Mesothelial cell of epicardium (in vitro differentiated cells): ENCODE data around the gene CHTF18. TPM values are rescaled to one million over a fixed set of nuclear protein-coding genes. Genes with fewer than 3 reads are reported as not detected.

Experiments used
- DNase-seq, 2 experiments: peaks; one replicate each; pipeline ENCODE4 v3.0.0; 2021; ENCODE audit warnings: low spot score in 2 of 2; ENCODE audit not compliant: unreplicated experiment in 2 of 2
- H3K27ac Mint-ChIP-seq: 2 replicates; pipeline ENCODE4 v1.8.0; 2021; ENCODE audit warnings: mixed read lengths
- H3K27me3 Mint-ChIP-seq: 2 replicates; pipeline ENCODE4 v1.8.0; 2021; ENCODE audit warnings: low read depth, mixed read lengths
- H3K36me3 Mint-ChIP-seq: 2 replicates; pipeline ENCODE4 v1.8.0; 2021; ENCODE audit warnings: mixed read lengths
- H3K4me1 Mint-ChIP-seq: 2 replicates; pipeline ENCODE4 v1.8.0; 2021; ENCODE audit warnings: mixed read lengths
- H3K4me3 Mint-ChIP-seq: 2 replicates; pipeline ENCODE4 v1.8.0; 2021; ENCODE audit warnings: mild to moderate bottlenecking, moderate library complexity, mixed read lengths
- H3K9me3 Mint-ChIP-seq: 2 replicates; pipeline ENCODE4 v1.8.0; 2021; ENCODE audit warnings: mixed read lengths
- total RNA-seq: library from RNA; stranded (reverse); gene quantifications from 3 replicates; pipeline ENCODE4 v1.2.1, GENCODE V29; 2021
- TF ChIP-seq, protein P1 (sequence below): fragments of 200-600 bp; sonication (generic); IDR thresholded peaks from one replicate; pipeline ENCODE4 v1.5.0; 2021; ENCODE audit warnings: antibody characterized with exemption; ENCODE audit not compliant: unreplicated experiment

CHTF18 gene
- total RNA-seq, 1 donor from 2014 or later = 89.2 TPM

DNA sequence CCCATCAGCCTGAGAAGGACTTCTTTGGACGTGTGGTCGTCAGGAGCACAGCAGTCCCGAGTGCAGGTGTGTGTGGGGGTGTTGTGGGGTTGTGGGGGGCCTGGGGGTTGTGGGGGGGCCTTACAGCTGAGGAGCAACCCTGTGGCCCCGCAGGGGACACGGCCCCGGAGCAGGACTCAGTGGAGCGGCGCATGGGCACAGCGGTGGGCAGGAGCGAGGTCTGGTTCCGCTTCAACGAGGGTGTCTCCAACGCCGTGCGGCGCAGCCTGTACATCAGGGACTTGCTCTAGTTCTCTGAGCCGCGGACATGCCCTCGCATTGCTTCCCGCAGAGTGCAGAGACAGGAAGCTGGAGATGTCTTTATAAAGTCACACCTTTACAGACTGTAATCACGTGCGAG is 9.3 kb downstream of the CHTF18 start:
- peaks cover 49% of the 10 kb centered on the region for H3K27me3 Mint-ChIP-seq

DNA sequence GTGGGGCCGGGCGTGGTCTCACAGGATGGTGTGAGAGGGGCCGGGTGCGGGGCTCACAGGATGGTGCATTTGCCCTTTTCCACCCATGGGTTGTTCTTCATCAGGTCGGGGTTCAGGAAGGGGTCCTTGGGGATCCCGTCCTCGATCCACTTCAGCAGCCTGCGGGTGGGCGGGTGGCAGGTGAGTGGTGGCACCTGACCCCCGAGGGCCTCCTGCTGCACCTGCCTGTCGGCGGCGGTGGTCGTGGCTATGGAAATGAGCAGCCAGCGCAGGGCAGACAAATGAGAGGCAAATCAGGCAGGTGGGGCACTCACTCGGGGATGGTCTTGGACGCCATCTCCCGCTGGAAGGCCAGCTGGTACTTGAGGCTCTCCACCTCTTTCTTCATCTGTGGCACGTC is 10.2 kb downstream of the CHTF18 start:
- TF ChIP-seq, protein P1, sequence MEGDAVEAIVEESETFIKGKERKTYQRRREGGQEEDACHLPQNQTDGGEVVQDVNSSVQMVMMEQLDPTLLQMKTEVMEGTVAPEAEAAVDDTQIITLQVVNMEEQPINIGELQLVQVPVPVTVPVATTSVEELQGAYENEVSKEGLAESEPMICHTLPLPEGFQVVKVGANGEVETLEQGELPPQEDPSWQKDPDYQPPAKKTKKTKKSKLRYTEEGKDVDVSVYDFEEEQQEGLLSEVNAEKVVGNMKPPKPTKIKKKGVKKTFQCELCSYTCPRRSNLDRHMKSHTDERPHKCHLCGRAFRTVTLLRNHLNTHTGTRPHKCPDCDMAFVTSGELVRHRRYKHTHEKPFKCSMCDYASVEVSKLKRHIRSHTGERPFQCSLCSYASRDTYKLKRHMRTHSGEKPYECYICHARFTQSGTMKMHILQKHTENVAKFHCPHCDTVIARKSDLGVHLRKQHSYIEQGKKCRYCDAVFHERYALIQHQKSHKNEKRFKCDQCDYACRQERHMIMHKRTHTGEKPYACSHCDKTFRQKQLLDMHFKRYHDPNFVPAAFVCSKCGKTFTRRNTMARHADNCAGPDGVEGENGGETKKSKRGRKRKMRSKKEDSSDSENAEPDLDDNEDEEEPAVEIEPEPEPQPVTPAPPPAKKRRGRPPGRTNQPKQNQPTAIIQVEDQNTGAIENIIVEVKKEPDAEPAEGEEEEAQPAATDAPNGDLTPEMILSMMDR = no peak
- peaks cover 59% of the 10 kb centered on the region for H3K27me3 Mint-ChIP-seq
- H3K9me3 Mint-ChIP-seq = no peaks in the 10 kb centered on the region
- H3K4me1 Mint-ChIP-seq = no peaks in the 10 kb centered on the region
- H3K4me3 Mint-ChIP-seq = no peak overlapping the region
- no peak overlapping the region for H3K27ac Mint-ChIP-seq
- DNase-seq = no peak
- peaks cover 12% of the 10 kb centered on the region for H3K36me3 Mint-ChIP-seq

More for the DNA sequence above, 9.3 kb downstream of the CHTF18 start:
- DNase-seq = no peak
- no peaks in the 10 kb centered on the region for H3K4me1 Mint-ChIP-seq
- TF ChIP-seq, protein P1 = no peak
- H3K36me3 Mint-ChIP-seq = peaks cover 12% of the 10 kb centered on the region
- H3K9me3 Mint-ChIP-seq = no peaks in the 10 kb centered on the region
- H3K4me3 Mint-ChIP-seq = no peak overlapping the region
- H3K27ac Mint-ChIP-seq = no peak overlapping the region

DNA sequence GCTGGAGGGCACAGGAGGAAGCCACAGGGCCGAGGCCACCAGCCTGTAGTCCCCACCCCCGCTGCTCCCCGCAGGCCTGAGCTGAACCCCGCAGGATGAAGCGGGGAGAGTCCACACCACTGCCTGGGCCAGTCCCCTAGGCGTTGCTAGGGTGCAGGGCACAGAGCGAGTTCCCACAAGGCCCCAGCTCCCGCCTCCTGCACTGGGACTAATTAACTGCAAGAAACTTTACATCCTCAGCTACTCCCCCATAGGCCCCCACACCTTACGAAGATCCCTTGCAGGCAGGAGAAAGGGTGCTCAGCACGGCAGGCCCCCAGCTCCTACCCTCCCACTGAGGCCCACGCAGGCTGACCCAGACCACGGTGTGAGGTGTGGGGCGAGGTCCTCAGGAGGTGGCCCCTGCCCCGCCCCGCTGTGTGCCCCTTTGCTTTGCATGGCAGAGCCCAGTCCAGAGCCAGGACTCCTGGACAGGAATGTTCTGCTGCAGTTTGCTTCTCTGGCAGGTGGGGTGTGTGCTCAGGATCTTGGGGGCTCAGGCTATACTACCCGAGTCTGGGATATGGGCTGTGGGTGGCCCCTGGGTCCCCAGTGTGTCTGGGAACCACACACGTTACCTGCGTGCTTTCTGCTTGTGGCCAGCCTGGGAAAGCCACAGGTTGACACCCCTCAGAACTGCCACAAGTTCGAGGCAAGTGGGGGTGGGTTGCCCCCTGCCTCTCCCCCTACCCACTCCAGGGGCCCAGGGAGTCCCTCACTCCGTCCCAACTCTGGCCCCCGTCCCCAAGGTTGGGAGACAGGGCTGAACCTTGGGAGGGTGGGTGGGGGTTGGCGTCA is 10.9 kb downstream of the CHTF18 start:
- no peaks in the 10 kb centered on the region for H3K4me1 Mint-ChIP-seq
- H3K27ac Mint-ChIP-seq = no peak overlapping the region
- H3K9me3 Mint-ChIP-seq = no peaks in the 10 kb centered on the region
- no peak for DNase-seq
- H3K4me3 Mint-ChIP-seq = no peak overlapping the region
- TF ChIP-seq, protein P1 = no peak
- peaks cover 12% of the 10 kb centered on the region for H3K36me3 Mint-ChIP-seq
- peaks cover 65% of the 10 kb centered on the region for H3K27me3 Mint-ChIP-seq

DNA sequence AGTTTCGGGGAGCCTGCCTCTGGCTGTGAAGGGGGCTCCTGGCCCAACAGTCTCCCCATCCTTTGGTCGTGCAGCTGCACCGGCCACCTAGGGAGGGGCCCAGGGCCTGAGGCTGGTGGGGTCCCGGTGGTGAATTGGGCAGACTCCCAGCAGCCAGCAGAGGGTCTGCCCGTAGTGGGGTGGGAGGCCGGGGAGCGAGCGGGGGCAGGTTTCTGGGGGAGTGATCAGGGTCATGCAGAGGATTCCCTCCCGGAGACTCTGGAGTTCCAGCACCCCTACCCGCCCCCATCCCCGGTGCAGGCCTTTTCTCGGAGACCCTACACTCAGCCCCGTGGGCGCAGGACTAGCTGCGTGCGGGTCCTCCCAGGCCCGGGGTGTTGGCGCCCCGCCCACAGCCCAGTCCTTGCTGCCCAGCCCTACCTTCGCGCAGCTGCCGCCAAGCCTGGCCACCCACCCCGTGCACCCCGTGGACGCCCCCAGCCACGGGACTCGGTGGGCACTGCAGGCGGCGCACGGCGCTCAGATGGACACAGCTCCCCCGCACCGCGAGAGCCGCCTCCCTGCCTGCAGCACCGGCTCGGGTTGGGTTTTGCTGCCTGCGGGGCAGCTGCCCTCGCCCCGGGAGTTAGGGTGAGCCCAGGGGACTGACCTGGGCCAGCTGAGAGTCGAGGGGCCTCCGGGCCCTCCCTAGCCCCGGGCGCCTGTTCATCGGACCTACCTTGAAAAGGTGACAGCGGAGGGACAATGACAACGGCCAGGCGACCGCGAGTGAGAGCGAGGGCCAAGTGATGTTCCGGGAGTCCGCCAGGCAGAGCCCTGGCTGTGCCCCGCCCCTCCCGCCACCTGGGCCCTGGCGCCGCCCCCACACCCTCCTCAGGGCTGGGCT is 11.8 kb downstream of the CHTF18 start, which contains the start of gene GNG13:
Gene GNG13 (minus strand): TSS at position 787 of the 886 bp plus-strand sequence. CDS start 1,657 bp downstream, outside the sequence.
- no peaks in the 10 kb centered on the region for H3K9me3 Mint-ChIP-seq
- no peak for DNase-seq
- TF ChIP-seq, protein P1 = no peak
- no peak within 1 kb of the TSS for H3K27ac Mint-ChIP-seq
- H3K36me3 Mint-ChIP-seq = peaks cover 12% of the 10 kb centered on the region
- H3K4me3 Mint-ChIP-seq = no peak within 1 kb of the TSS
- no peaks in the 10 kb centered on the region for H3K4me1 Mint-ChIP-seq
- H3K27me3 Mint-ChIP-seq = peaks cover 71% of the 10 kb centered on the region

DNA sequence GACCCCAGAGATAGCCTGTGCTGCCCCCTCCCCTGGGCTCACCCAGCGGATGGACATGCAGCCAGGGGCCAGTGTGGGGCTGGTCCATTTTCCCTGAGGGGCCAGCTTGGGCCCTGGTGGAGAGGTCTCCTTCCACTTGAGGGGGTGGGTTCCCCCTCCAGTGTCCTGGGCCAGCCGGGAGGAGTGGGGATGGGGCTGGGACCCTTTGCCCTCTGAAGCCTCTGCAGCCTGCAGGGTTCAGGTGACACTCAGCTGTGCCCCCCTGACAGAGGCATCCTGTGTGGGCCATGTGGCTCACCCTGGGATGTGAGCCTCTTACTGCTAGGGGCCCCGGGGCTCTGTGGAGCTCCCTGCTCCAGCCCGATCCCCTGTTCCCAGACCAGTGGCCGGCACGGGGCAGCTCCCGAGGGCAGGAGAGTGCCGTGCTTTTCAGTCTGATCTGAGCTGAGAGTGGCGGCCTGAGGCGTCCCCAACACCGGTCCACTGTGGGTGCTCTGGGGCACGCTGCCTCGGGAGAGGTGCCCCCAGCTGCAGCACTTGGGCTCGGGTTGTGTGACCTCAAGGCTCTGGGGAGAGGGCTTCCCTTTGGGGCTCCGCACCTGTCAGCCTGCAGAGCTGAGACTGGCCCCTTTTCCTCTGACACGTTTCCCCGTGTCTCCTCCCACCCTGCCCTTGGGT is 12.6 kb downstream of the CHTF18 start:
- H3K27ac Mint-ChIP-seq = no peak overlapping the region
- H3K27me3 Mint-ChIP-seq = peaks cover 72% of the 10 kb centered on the region
- peaks cover 10% of the 10 kb centered on the region for H3K36me3 Mint-ChIP-seq
- no peak for DNase-seq
- TF ChIP-seq, protein P1 = no peak
- no peaks in the 10 kb centered on the region for H3K9me3 Mint-ChIP-seq
- no peaks in the 10 kb centered on the region for H3K4me1 Mint-ChIP-seq
- H3K4me3 Mint-ChIP-seq = no peak overlapping the region
